Measurements from ENCODE around the gene EPS15.

The EPS15 gene

GRCh38 chr1:51553911-51554310 lies 34.8 kb upstream of the EPS15 start:
- TF ChIP-seq EZH2phosphoT487 (IDR thresholded peaks at IDR 0.05; ENCODE audit: borderline replicate concordance), result no peak
- no peak for TF ChIP-seq CTCF (conservative IDR thresholded peaks at IDR 0.05; ENCODE audit: low read length)
- no peak overlapping the region for H3K9ac ChIP-seq (ENCODE audit: low read depth, low read length, poor library complexity, severe bottlenecking)
- no peaks in the 10 kb centered on the region for H3K79me2 ChIP-seq (ENCODE audit: insufficient read depth, low read length)
- peaks cover 5% of the 10 kb centered on the region; the same call in 1 of the 2 replicates for H3F3A ChIP-seq (ENCODE audit: low read depth)
- no peak overlapping the region for H2AFZ ChIP-seq (ENCODE audit: low read length)
- H3K4me2 ChIP-seq (ENCODE audit: low read depth, low read length, poor library complexity, severe bottlenecking), result no peak overlapping the region
- no peaks in the 10 kb centered on the region for H3K27me3 ChIP-seq (ENCODE audit: insufficient read depth, low read length, poor library complexity, severe bottlenecking)
- H4K20me1 ChIP-seq (ENCODE audit: insufficient read depth, low read length, poor library complexity, severe bottlenecking), result no peaks in the 10 kb centered on the region
- no peak overlapping the region for H3K4me3 ChIP-seq (ENCODE audit: low read length, poor library complexity, severe bottlenecking)
- no peaks in the 10 kb centered on the region for H3K9me3 ChIP-seq (ENCODE audit: insufficient read depth, low read depth, low read length)
- H3K9me2 ChIP-seq (replicated peaks; ENCODE audit: low read depth, low read length), result no peaks in the 10 kb centered on the region
- no peaks in the 10 kb centered on the region for H3K36me3 ChIP-seq (ENCODE audit: insufficient read depth, low read length)
- H3K4me1 ChIP-seq (ENCODE audit: insufficient read depth, low read length, poor library complexity, severe bottlenecking), result peaks cover 18% of the 10 kb centered on the region

- no peaks in the 10 kb centered on the region for H3K36me3 ChIP-seq (ENCODE audit: insufficient read depth, low read length)
Measured at GRCh38 chr1:51552929-51553807, 34.1 kb upstream of the EPS15 start.

GRCh38 chr1:51551848-51552296 lies 32.8 kb upstream of the EPS15 start:
- peaks cover 7% of the 10 kb centered on the region; the same call in 1 of the 2 replicates for H3F3A ChIP-seq (ENCODE audit: low read depth)
- no peak overlapping the region for H3K9ac ChIP-seq (ENCODE audit: low read depth, low read length, poor library complexity, severe bottlenecking)
- no peaks in the 10 kb centered on the region for H3K9me3 ChIP-seq (ENCODE audit: insufficient read depth, low read depth, low read length)
- no peak overlapping the region for H3K4me3 ChIP-seq (ENCODE audit: low read length, poor library complexity, severe bottlenecking)
- no peaks in the 10 kb centered on the region for H3K9me2 ChIP-seq (replicated peaks; ENCODE audit: low read depth, low read length)
- H3K4me1 ChIP-seq (ENCODE audit: insufficient read depth, low read length, poor library complexity, severe bottlenecking), result peaks cover 20% of the 10 kb centered on the region
- no peak overlapping the region for H3K4me2 ChIP-seq (ENCODE audit: low read depth, low read length, poor library complexity, severe bottlenecking)
- peak overlapping the region; percentile 2; the same call in 1 of the 2 replicates for H2AFZ ChIP-seq (ENCODE audit: low read length)
- H3K27me3 ChIP-seq (ENCODE audit: insufficient read depth, low read length, poor library complexity, severe bottlenecking), result no peaks in the 10 kb centered on the region
- no peaks in the 10 kb centered on the region for H4K20me1 ChIP-seq (ENCODE audit: insufficient read depth, low read length, poor library complexity, severe bottlenecking)
- TF ChIP-seq CTCF (conservative IDR thresholded peaks at IDR 0.05; ENCODE audit: low read length) (no peak), EZH2phosphoT487 (IDR thresholded peaks at IDR 0.05; ENCODE audit: borderline replicate concordance) (no peak)
- H3K79me2 ChIP-seq (ENCODE audit: insufficient read depth, low read length), result no peaks in the 10 kb centered on the region
- H3K36me3 ChIP-seq (ENCODE audit: insufficient read depth, low read length), result no peaks in the 10 kb centered on the region

More at GRCh38 chr1:51552929-51553807, 34.1 kb upstream of the EPS15 start:
- H3K4me1 ChIP-seq (ENCODE audit: insufficient read depth, low read length, poor library complexity, severe bottlenecking), result peaks cover 20% of the 10 kb centered on the region
- H3K27me3 ChIP-seq (ENCODE audit: insufficient read depth, low read length, poor library complexity, severe bottlenecking), result no peaks in the 10 kb centered on the region
- peaks cover 7% of the 10 kb centered on the region; the same call in 1 of the 2 replicates for H3F3A ChIP-seq (ENCODE audit: low read depth)
- no peak overlapping the region for H3K9ac ChIP-seq (ENCODE audit: low read depth, low read length, poor library complexity, severe bottlenecking)
- no peak overlapping the region for H3K4me2 ChIP-seq (ENCODE audit: low read depth, low read length, poor library complexity, severe bottlenecking)
- H3K9me3 ChIP-seq (ENCODE audit: insufficient read depth, low read depth, low read length), result no peaks in the 10 kb centered on the region
- no peaks in the 10 kb centered on the region for H3K9me2 ChIP-seq (replicated peaks; ENCODE audit: low read depth, low read length)
- H2AFZ ChIP-seq (ENCODE audit: low read length), result no peak overlapping the region
- H4K20me1 ChIP-seq (ENCODE audit: insufficient read depth, low read length, poor library complexity, severe bottlenecking), result no peaks in the 10 kb centered on the region
- no peak overlapping the region for H3K4me3 ChIP-seq (ENCODE audit: low read length, poor library complexity, severe bottlenecking)
- TF ChIP-seq CTCF (conservative IDR thresholded peaks at IDR 0.05; ENCODE audit: low read length), result no peak
- no peak for TF ChIP-seq EZH2phosphoT487 (IDR thresholded peaks at IDR 0.05; ENCODE audit: borderline replicate concordance)
- H3K79me2 ChIP-seq (ENCODE audit: insufficient read depth, low read length), result no peaks in the 10 kb centered on the region

Data from Loucy (cell line).